Measurements from ENCODE around the gene SLX9. TPM values are rescaled to one million over a fixed set of nuclear protein-coding genes. Genes with fewer than 3 reads are reported as not detected.

Gene SLX9, protein sequence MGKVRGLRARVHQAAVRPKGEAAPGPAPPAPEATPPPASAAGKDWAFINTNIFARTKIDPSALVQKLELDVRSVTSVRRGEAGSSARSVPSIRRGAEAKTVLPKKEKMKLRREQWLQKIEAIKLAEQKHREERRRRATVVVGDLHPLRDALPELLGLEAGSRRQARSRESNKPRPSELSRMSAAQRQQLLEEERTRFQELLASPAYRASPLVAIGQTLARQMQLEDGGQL
- 14.7 TPM for polyA plus RNA-seq (2013, experiment 1 of 2)
- 15.1 TPM for polyA plus RNA-seq (2013, experiment 2 of 2)

DNA sequence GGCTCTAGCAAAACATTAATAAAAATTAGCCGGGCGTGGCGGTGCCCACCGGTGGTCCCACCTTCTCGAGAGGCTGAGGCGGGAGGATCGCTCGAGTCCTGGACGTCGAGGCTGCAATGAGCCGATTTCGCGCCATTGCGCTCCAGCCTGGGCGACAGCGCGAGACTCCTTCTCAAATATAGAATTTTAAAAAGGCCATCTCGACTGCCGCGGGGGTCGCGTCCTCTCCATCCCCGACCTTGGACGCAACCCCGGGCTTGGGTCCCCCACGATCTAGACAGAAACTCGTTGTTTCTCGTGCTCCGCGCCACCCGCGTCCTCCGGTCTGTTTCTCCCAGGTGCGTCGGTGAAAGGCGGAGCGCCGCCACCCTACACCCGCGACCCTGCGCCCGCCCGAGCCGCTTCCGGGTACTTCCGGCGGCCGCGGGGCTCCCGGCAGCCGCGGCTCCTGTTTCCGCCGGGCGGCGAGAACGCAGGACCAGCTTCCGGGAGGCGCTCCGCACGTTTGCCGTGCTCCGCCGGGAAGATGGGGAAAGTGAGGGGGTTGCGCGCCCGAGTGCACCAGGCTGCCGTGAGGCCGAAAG, at the start of gene SLX9:
TSS of gene SLX9 (plus strand) at position 498 of the 584 bp plus-strand sequence. CDS start at position 527, 29 bp downstream.
- peaks cover 0 to 25% of the 10 kb centered on the region in 2 experiments for H3K27me3 ChIP-seq (ENCODE audit: control insufficient read depth in 1 of 2, insufficient read depth in 1 of 2, low read length in 2 of 2)
- H2BK15ac ChIP-seq (ENCODE audit: low read depth, poor library complexity, severe bottlenecking), result peak within 1 kb of the TSS; percentile 93
- H4K8ac ChIP-seq (ENCODE audit: low read length), result peak within 1 kb of the TSS; percentile 92
- no peak within 1 kb of the TSS for H2BK120ac ChIP-seq (ENCODE audit: low read depth, low read length)
- DNase-seq, result peak; percentile 73
- H3K79me1 ChIP-seq (replicated peaks; ENCODE audit: low read length, poor library complexity, severe bottlenecking), result peaks cover 23% of the 10 kb centered on the region
- no peak within 1 kb of the TSS for H3K4ac ChIP-seq (ENCODE audit: low read depth in 1 of 2, low read length in 2 of 2)
- WGBS, result 5% methylated on average over 60 of the region's 69 CpGs
- H3K23ac ChIP-seq (ENCODE audit: low read length in 2 of 2), result peak within 1 kb of the TSS in 1 of 2 experiments; percentile 83
- peak within 1 kb of the TSS; percentile 93 for H3K9ac ChIP-seq (ENCODE audit: low read length)
- H3K4me1 ChIP-seq (ENCODE audit: control insufficient read depth, insufficient read depth, low read depth, low read length), result peaks cover 12% of the 10 kb centered on the region
- peak within 1 kb of the TSS; percentile 69 to 93 for H3K4me3 ChIP-seq (ENCODE audit: insufficient read depth in 1 of 2, low read depth in 1 of 2, low read length in 2 of 2)
- peak within 1 kb of the TSS in 1 of 2 experiments; percentile 85 for H3K18ac ChIP-seq (ENCODE audit: low read depth in 1 of 2, low read length in 2 of 2)
- H4K91ac ChIP-seq (ENCODE audit: low read length), result peak within 1 kb of the TSS; percentile 46
- H2BK5ac ChIP-seq (ENCODE audit: low read depth, low read length, poor library complexity, severe bottlenecking), result no peak within 1 kb of the TSS
- H3K36me3 ChIP-seq (ENCODE audit: control insufficient read depth in 1 of 2, insufficient read depth in 2 of 2, low read depth in 1 of 2, low read length in 2 of 2), result peaks cover 16 to 22% of the 10 kb centered on the region in 2 experiments
- H3K9me3 ChIP-seq (ENCODE audit: control insufficient read depth, low read length), result no peaks in the 10 kb centered on the region
- H3K4me2 ChIP-seq (ENCODE audit: low read length, poor library complexity, severe bottlenecking), result peak within 1 kb of the TSS; percentile 85
- no peak within 1 kb of the TSS for H2AK5ac ChIP-seq (ENCODE audit: low read length, severe bottlenecking)
- H3K14ac ChIP-seq (ENCODE audit: low read length in 2 of 2), result no peak within 1 kb of the TSS
- no peak within 1 kb of the TSS for H3K27ac ChIP-seq (ENCODE audit: low read length, poor library complexity, severe bottlenecking)
- H2AFZ ChIP-seq (ENCODE audit: low read depth, low read length), result peak within 1 kb of the TSS; percentile 89
- H2BK12ac ChIP-seq (ENCODE audit: low read length in 2 of 2), result no peak within 1 kb of the TSS

DNA sequence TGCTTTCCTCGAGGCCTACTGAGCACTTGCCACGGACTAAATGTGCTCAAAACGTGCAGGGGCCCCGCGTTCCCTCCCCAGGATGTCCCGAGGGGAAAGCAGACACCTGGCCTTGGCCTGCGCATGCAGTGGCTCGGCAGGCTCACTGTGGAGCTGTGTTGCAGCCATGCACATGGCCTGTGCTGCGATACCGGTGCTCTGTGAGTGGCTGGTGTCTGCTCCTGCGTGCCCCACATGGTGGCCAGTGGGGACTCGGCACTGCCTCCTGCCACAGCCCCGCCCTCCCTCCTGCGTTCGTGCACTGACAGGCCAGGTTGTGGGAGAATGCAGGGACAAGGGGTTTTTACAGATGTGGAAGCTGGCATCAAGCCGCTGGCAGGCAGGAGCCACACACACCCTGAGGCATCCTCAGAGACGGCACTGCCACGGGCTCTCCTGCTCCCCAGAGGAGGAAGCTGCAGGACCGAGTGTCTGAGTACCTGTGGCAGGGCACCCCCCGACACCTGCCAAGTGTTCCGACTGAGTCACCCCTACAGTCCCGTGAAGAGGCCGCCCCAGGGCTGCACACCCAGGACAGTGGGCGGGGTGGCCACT, 49.4 kb upstream of the SLX9 start:
- Histone ChIP-seq H3K27me3 (ENCODE audit: control insufficient read depth in 1 of 2, insufficient read depth in 1 of 2, low read length in 2 of 2) (peaks cover 57 to 79% of the 10 kb centered on the region in 2 experiments), H3K4me1 (ENCODE audit: control insufficient read depth, insufficient read depth, low read depth, low read length) (peaks cover 3% of the 10 kb centered on the region), H2BK120ac (ENCODE audit: low read depth, low read length) (no peak overlapping the region), H3K79me1 (replicated peaks; ENCODE audit: low read length, poor library complexity, severe bottlenecking) (no peaks in the 10 kb centered on the region), H4K8ac (ENCODE audit: low read length) (no peak overlapping the region), H3K14ac (ENCODE audit: low read length in 2 of 2) (no peak overlapping the region), H3K4me3 (ENCODE audit: insufficient read depth in 1 of 2, low read depth in 1 of 2, low read length in 2 of 2) (no peak overlapping the region), H3K27ac (ENCODE audit: low read length, poor library complexity, severe bottlenecking) (no peak overlapping the region), H3K36me3 (ENCODE audit: control insufficient read depth in 1 of 2, insufficient read depth in 2 of 2, low read depth in 1 of 2, low read length in 2 of 2) (no peaks in the 10 kb centered on the region), H3K23ac (ENCODE audit: low read length in 2 of 2) (no peak overlapping the region), H2BK15ac (ENCODE audit: low read depth, poor library complexity, severe bottlenecking) (no peak overlapping the region), H3K18ac (ENCODE audit: low read depth in 1 of 2, low read length in 2 of 2) (no peak overlapping the region), H3K9me3 (ENCODE audit: control insufficient read depth, low read length) (no peaks in the 10 kb centered on the region), H2BK5ac (ENCODE audit: low read depth, low read length, poor library complexity, severe bottlenecking) (no peak overlapping the region), H2BK12ac (ENCODE audit: low read length in 2 of 2) (no peak overlapping the region), H3K9ac (ENCODE audit: low read length) (no peak overlapping the region), H3K4ac (ENCODE audit: low read depth in 1 of 2, low read length in 2 of 2) (no peak overlapping the region), H2AFZ (ENCODE audit: low read depth, low read length) (no peak overlapping the region), H2AK5ac (ENCODE audit: low read length, severe bottlenecking) (no peak overlapping the region), H3K4me2 (ENCODE audit: low read length, poor library complexity, severe bottlenecking) (no peak overlapping the region), H4K91ac (ENCODE audit: low read length) (no peak overlapping the region)
- 84% methylated on average over 24 of the region's 24 CpGs for WGBS
- no peak for DNase-seq

DNA sequence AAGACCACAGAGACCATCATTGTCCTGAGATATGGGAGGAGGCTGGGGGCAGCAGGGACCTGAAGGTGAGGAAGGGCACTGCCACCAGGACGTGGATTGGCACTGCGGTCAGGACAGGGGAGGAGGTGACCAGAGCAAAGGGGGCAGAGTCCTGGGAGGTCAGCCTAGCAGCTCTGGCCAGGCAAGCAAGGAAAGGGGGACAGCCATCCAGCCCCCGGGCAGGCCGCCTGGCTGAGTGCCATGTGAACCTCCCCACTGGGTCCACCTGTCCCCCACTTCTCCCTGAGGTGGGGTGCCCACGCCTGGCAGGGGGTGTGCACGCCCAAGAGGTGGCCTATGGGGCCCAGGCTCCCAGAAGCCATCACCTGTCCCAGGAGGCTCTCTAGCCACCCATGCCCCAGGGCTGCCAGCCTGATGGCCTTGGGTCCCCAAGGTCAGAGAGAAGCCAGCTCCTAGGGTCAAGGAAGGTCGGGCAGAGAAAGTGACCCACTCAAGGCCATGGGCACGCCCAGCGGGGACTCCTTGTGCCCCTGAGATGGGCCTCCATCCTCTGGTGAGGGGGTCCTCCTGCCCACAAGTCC, 48.8 kb upstream of the SLX9 start:
- no peak overlapping the region for H3K18ac ChIP-seq (ENCODE audit: low read depth in 1 of 2, low read length in 2 of 2)
- H2BK120ac ChIP-seq (ENCODE audit: low read depth, low read length), result no peak overlapping the region
- no peak overlapping the region for H3K4me3 ChIP-seq (ENCODE audit: insufficient read depth in 1 of 2, low read depth in 1 of 2, low read length in 2 of 2)
- H3K4me2 ChIP-seq (ENCODE audit: low read length, poor library complexity, severe bottlenecking), result no peak overlapping the region
- H2AK5ac ChIP-seq (ENCODE audit: low read length, severe bottlenecking), result no peak overlapping the region
- 86% methylated on average over 9 of the region's 9 CpGs for WGBS
- no peak overlapping the region for H3K23ac ChIP-seq (ENCODE audit: low read length in 2 of 2)
- H2AFZ ChIP-seq (ENCODE audit: low read depth, low read length), result no peak overlapping the region
- no peak overlapping the region for H3K4ac ChIP-seq (ENCODE audit: low read depth in 1 of 2, low read length in 2 of 2)
- peaks cover 59 to 76% of the 10 kb centered on the region in 2 experiments for H3K27me3 ChIP-seq (ENCODE audit: control insufficient read depth in 1 of 2, insufficient read depth in 1 of 2, low read length in 2 of 2)
- H3K36me3 ChIP-seq (ENCODE audit: control insufficient read depth in 1 of 2, insufficient read depth in 2 of 2, low read depth in 1 of 2, low read length in 2 of 2), result no peaks in the 10 kb centered on the region
- no peak overlapping the region for H3K14ac ChIP-seq (ENCODE audit: low read length in 2 of 2)
- H3K9me3 ChIP-seq (ENCODE audit: control insufficient read depth, low read length), result no peaks in the 10 kb centered on the region
- H3K9ac ChIP-seq (ENCODE audit: low read length), result no peak overlapping the region
- H4K91ac ChIP-seq (ENCODE audit: low read length), result peak overlapping the region; percentile 18
- H3K79me1 ChIP-seq (replicated peaks; ENCODE audit: low read length, poor library complexity, severe bottlenecking), result no peaks in the 10 kb centered on the region
- peaks cover 3% of the 10 kb centered on the region for H3K4me1 ChIP-seq (ENCODE audit: control insufficient read depth, insufficient read depth, low read depth, low read length)
- no peak overlapping the region for H4K8ac ChIP-seq (ENCODE audit: low read length)
- H2BK5ac ChIP-seq (ENCODE audit: low read depth, low read length, poor library complexity, severe bottlenecking), result no peak overlapping the region
- H2BK12ac ChIP-seq (ENCODE audit: low read length in 2 of 2), result no peak overlapping the region
- H2BK15ac ChIP-seq (ENCODE audit: low read depth, poor library complexity, severe bottlenecking), result no peak overlapping the region
- DNase-seq, result no peak
- H3K27ac ChIP-seq (ENCODE audit: low read length, poor library complexity, severe bottlenecking), result no peak overlapping the region

DNA sequence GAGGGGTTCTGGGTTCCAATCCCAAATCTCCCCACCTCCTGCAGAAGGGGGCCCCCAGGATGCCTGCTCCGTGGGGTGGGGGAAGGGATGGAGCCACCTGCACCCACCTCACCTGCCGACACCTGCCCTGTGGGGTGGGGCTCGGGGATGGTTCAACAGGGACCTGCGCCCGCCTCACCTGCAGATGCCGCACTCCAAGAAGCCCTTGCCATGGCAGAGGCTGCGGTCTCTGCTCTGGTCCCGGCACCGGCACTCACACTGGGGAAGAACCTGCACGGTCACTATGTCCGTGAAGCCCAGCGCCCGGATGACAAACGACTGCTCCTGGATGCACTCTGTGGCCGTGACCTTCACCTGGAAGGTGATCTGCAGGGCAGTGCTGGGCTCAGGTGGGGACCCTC, 48.2 kb upstream of the SLX9 start:
- Histone ChIP-seq H3K27me3 (ENCODE audit: control insufficient read depth in 1 of 2, insufficient read depth in 1 of 2, low read length in 2 of 2) (peaks cover 65 to 75% of the 10 kb centered on the region in 2 experiments), H2BK5ac (ENCODE audit: low read depth, low read length, poor library complexity, severe bottlenecking) (no peak overlapping the region), H3K4me1 (ENCODE audit: control insufficient read depth, insufficient read depth, low read depth, low read length) (peaks cover 5% of the 10 kb centered on the region), H4K8ac (ENCODE audit: low read length) (no peak overlapping the region), H2BK15ac (ENCODE audit: low read depth, poor library complexity, severe bottlenecking) (no peak overlapping the region), H3K4ac (ENCODE audit: low read depth in 1 of 2, low read length in 2 of 2) (no peak overlapping the region), H2BK120ac (ENCODE audit: low read depth, low read length) (no peak overlapping the region), H3K4me3 (ENCODE audit: insufficient read depth in 1 of 2, low read depth in 1 of 2, low read length in 2 of 2) (no peak overlapping the region), H3K18ac (ENCODE audit: low read depth in 1 of 2, low read length in 2 of 2) (no peak overlapping the region), H3K9me3 (ENCODE audit: control insufficient read depth, low read length) (no peaks in the 10 kb centered on the region), H3K14ac (ENCODE audit: low read length in 2 of 2) (no peak overlapping the region), H4K91ac (ENCODE audit: low read length) (peak overlapping the region; percentile 29), H2BK12ac (ENCODE audit: low read length in 2 of 2) (no peak overlapping the region), H3K27ac (ENCODE audit: low read length, poor library complexity, severe bottlenecking) (no peak overlapping the region), H2AFZ (ENCODE audit: low read depth, low read length) (no peak overlapping the region), H3K23ac (ENCODE audit: low read length in 2 of 2) (no peak overlapping the region), H3K36me3 (ENCODE audit: control insufficient read depth in 1 of 2, insufficient read depth in 2 of 2, low read depth in 1 of 2, low read length in 2 of 2) (no peaks in the 10 kb centered on the region), H2AK5ac (ENCODE audit: low read length, severe bottlenecking) (no peak overlapping the region), H3K4me2 (ENCODE audit: low read length, poor library complexity, severe bottlenecking) (no peak overlapping the region), H3K9ac (ENCODE audit: low read length) (no peak overlapping the region), H3K79me1 (replicated peaks; ENCODE audit: low read length, poor library complexity, severe bottlenecking) (no peaks in the 10 kb centered on the region)
- WGBS, result 88% methylated on average over 15 of the region's 15 CpGs
- no peak for DNase-seq

All from mesenchymal stem cell (in vitro differentiated cells and primary cell).